HG03432 (cell line): Measurements from ENCODE around the gene AHI1.

ENCODE experiments used
- ATAC-seq: cut with Tn5 transposase; IDR thresholded peaks from one replicate; pipeline ENCODE4 v1.9.1; 2021; ENCODE audit warnings: mild to moderate bottlenecking, moderate library complexity; ENCODE audit not compliant: unreplicated experiment

The AHI1 gene

GRCh38 chr6:135497412-135498184 lies at the start of gene AHI1:
TSS of gene AHI1 (minus strand) at chr6:135497740. CDS start at chr6:135492237, 5,503 bp downstream.
- ATAC-seq, result peak; percentile 96

- no peak for ATAC-seq
These were observed 49.3 kb upstream of the AHI1 start for GRCh38 chr6:135546680-135547418.

GRCh38 chr6:135546206-135546605 lies 48.7 kb upstream of the AHI1 start:
- ATAC-seq, result no peak

GRCh38 chr6:135540207-135540840 lies 42.8 kb upstream of the AHI1 start:
- ATAC-seq, result no peak

- ATAC-seq, result no peak
These were observed 40.3 kb upstream of the AHI1 start for GRCh38 chr6:135537741-135538301.

GRCh38 chr6:135535989-135536414 lies 38.5 kb upstream of the AHI1 start:
- ATAC-seq, result no peak

- no peak for ATAC-seq
These were observed 37.3 kb upstream of the AHI1 start for GRCh38 chr6:135534773-135535380.

GRCh38 chr6:135532559-135532958 lies 35.0 kb upstream of the AHI1 start:
- no peak for ATAC-seq

GRCh38 chr6:135531954-135532490 lies 34.5 kb upstream of the AHI1 start:
- ATAC-seq, result no peak

GRCh38 chr6:135530113-135530512 lies 32.6 kb upstream of the AHI1 start:
- no peak for ATAC-seq

- no peak for ATAC-seq
These were observed 30.4 kb upstream of the AHI1 start for GRCh38 chr6:135527960-135528249.

- ATAC-seq, result no peak
These were observed 29.8 kb upstream of the AHI1 start for GRCh38 chr6:135527116-135527959.

- ATAC-seq, result no peak
These were observed 28.1 kb upstream of the AHI1 start for GRCh38 chr6:135525594-135525993.

GRCh38 chr6:135522965-135523692 lies 25.6 kb upstream of the AHI1 start:
- ATAC-seq, result no peak

GRCh38 chr6:135521431-135521830 lies 23.9 kb upstream of the AHI1 start:
- ATAC-seq, result no peak

- ATAC-seq, result no peak
These were observed 23.2 kb upstream of the AHI1 start for GRCh38 chr6:135520781-135521180.

GRCh38 chr6:135519348-135519747 lies 21.8 kb upstream of the AHI1 start:
- no peak for ATAC-seq

GRCh38 chr6:135517527-135517926 lies 20.0 kb upstream of the AHI1 start:
- ATAC-seq, result no peak

- no peak for ATAC-seq
These were observed 17.2 kb upstream of the AHI1 start for GRCh38 chr6:135514706-135515105.
